GM19043 (cell line): Measurements from ENCODE around the gene ACADSB.

Experiments used
- ATAC-seq: cut with Tn5 transposase; IDR thresholded peaks from one replicate; pipeline ENCODE4 v1.9.1; 2021; ENCODE audit warnings: low read depth; ENCODE audit not compliant: unreplicated experiment

ACADSB gene

GRCh38 chr10:123008355-123009104, at the start of gene ACADSB, which contains the start of gene IKZF5:
Gene ACADSB (plus strand): TSS chr10:123009006. CDS start chr10:123009030, 24 bp downstream.
Gene IKZF5 (minus strand): TSS chr10:123008795. CDS start chr10:122998625, 10,170 bp downstream.
- ATAC-seq, result peak; percentile 81

DNA sequence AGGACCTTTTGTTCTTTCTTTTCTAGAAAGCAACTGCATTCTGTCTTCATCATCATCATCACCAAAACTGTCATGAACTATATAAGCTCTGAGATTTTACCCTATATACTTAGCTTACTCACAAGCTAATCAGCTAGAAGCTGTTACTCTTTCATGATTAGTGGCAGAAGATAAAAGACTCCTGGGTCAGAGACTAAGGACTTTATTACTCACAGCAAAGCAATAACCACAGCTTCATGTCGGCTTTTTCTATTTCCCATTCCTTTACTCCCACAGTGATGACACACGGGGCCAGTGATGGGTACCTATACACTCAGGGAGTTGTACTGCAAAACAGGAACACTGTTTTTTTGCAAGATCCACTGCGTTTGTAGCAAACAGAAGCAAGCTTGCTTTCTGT, 46.4 kb upstream of the ACADSB start:
- no peak for ATAC-seq

DNA sequence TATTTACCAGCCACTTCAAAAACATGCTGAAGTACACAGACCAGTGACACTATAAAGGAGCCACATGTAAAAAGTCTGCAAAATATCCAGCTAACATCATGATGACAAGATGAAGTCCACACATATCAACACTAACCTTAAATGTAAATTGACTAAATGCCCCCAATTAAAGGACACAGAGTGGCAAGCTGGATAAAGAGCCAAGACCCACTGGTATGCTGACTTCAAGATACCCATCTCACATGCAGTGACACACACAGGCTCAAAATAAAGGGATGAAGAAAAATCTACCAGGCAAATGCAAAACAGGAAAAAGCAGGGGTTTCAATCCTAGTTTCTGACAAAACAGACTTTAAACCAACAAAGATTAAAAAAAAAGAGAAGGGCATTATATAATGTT, 41.9 kb upstream of the ACADSB start:
- no peak for ATAC-seq

- no peak for ATAC-seq
These were observed 40.1 kb upstream of the ACADSB start for GRCh38 chr10:122968698-122969097.

GRCh38 chr10:122974023-122974422, 34.8 kb upstream of the ACADSB start:
- no peak for ATAC-seq

DNA sequence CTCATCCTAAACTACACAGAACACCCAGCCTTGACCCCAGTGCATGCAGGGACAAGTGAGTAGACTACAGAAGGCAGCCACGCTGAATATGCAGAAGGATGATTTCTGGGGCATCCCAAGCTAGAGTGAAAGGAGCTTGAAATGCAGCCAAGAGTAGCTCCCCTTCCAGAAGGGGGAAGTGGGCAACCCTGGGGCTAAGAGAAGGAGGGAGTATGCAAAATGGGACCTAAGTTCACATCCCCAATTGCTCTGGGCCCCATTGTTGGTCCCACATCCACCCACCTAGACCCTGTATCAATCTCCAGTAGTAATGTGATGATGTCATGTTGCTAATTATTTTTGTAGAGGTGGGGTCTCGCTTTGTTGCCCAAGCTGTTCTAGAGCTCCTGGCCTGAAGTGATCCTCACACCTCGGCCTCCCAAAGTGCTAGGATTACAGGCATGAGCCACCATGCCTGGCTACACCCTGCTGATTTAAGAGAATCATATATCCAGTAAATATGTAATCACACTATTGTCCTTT, 34.2 kb upstream of the ACADSB start:
- no peak for ATAC-seq

- peak; percentile 96 for ATAC-seq
These were observed 28.4 kb upstream of the ACADSB start, which contains the start of gene PSTK for GRCh38 chr10:122980209-122981065. Gene PSTK (plus strand): TSS chr10:122980401. CDS start chr10:122980480, 79 bp downstream.

- no peak for ATAC-seq
These were observed 27.7 kb upstream of the ACADSB start for GRCh38 chr10:122981066-122981464.

DNA sequence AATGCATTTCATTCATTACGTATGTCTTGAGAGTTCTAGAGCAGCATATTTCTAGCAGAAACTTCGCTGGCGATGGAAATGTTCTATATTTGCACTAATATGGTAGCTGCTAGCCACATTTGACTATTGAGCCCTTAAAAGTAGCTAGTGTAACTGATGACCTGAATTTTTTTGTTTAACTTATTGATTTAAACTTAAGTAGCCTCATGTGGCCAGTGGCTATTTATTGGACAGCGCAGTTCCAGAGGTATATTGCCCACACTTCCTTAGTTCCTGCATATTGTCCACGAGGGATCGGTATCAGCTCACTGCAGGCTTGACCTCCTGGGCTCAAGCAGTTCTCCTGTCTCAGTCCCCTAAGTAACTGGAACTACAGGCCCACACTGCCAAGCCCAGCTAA, 24.9 kb upstream of the ACADSB start:
- no peak for ATAC-seq

DNA sequence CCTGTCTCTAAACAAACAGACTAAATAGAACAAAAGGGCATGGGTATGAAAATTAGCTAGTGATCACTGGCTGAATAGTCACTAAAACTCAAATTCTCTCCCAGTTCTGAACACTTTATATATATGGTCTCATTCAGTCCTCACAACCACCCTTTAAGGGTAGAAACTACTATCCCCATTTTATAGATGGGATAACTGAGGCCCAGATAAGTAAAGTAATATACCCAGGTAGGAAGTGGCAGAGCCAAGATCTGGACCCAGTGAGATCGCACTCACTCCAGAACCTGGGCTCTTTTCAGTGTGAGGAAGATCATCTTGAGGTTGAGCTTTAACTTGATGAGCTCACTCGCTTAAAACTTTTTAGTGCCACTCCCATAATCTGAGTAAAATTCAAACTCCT, 24.1 kb upstream of the ACADSB start:
- no peak for ATAC-seq

DNA sequence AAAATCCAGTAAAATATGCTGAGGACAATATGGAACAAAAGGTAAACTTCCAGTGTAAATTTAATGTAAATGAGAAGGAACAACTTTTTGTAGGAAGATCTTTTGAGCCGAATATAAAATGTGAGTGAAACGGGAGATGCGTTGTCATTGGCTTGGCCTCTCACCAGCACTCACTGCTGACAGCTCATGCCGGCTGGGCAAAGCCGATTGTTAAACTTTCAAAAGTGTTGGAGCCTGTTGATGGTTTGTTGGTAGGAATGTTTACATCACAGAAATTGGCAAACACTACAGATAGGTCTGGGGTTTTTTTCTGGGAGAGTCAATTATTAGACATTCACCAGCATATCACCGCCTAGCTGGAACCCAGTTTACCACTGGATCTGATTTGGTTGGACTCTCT, 22.5 kb upstream of the ACADSB start:
- no peak for ATAC-seq

GRCh38 chr10:122988501-122988900, 20.3 kb upstream of the ACADSB start:
- ATAC-seq, result no peak

GRCh38 chr10:122990278-122990677, 18.5 kb upstream of the ACADSB start:
- ATAC-seq, result no peak

- no peak for ATAC-seq
These were observed 16.7 kb upstream of the ACADSB start for GRCh38 chr10:122992031-122992585.

DNA sequence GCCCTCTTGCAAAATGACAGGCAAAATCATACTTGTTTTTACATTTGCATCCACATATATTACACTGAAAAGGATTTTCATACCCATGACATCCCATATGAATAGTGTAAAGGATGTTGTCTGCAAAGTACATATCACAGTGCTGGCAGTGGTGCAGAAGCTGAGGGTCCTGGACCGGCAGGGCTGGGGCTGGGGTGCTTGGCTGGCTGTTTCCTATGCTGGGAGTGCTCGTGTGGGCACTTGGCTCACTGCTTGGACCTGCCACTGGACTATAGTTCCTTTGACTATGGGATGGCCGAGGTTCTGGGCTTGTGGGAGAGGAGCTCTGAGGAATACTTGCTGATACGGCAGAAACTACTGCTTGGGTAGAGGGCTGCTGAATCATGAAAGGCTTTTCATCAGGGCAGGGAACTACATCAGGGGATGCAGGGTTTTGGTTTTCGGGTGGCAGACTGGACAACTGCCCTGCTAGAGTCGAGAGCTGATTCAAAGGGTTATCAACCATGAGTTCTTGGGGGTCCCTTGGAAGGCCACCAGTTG, 14.9 kb upstream of the ACADSB start:
- ATAC-seq, result no peak

GRCh38 chr10:122995936-122996335, 12.9 kb upstream of the ACADSB start:
- no peak for ATAC-seq

DNA sequence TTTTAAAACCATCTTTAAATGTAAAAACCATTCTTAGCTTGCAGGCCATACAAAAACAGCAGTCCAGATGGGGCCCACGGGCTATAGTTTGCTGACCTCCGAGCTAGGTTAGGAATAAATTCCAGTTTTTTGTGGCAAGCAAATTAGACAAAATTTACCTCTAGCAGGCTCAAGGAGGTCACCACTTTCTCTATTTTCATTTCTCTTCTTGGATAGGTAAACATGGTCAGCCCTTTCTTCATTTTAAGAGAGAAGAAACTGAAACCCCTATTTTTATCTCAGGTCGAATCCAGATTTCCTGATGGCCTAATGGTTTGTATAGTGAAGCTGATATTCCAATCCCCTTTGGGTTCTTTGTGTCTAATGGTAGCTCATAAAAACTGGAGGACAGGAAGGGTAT, 10.9 kb upstream of the ACADSB start:
- no peak for ATAC-seq

DNA sequence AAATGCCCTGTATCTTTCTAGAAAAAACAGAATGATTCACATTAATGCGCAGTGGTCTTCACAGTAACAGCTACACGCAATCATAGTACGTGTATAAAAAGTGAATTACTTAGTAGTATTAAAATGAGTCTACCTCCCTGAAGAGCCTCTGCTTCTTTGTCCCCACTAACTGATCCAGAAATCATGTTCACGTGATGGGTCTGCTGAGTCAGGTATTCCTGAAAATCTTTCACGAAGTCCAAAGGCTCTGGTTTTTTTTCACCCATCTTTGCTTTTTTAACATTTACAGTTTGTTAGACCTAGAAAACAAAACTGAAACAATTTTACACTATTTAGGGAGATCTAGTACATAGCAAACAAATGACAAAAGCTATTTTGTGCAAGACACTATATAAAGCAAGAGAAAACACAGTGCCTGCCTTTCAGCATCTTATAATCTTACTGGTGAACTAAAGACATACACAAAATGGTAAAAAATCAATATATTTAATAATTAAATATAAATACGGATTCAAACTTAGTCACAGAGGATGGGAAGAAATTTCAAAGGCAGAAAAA, 10.4 kb upstream of the ACADSB start:
- no peak for ATAC-seq

DNA sequence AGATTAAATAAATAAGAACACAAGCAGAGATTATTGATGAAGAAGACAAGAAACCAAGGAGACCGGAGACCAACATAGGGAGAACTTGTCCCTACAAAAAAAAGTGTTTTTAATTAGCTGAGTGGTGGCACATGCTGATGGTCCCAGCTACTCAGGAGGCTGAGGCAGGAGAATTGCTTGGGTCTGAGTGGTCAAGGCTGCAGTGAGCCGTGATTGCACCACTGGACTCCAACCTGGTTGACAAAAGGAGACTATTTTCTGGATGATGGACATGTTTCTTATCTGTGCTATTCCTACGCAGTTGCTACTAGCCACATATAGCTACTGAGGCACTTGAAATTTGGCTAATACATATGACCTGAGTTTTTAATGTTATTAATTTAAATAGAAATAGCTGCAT, 9.9 kb upstream of the ACADSB start:
- no peak for ATAC-seq

- no peak for ATAC-seq
These were observed 9.5 kb upstream of the ACADSB start for GRCh38 chr10:122999347-122999746.
